Right ventricle myocardium inferior (tissue), 1 donor: ENCODE results near the gene PRSS2. TPM values are rescaled to one million over a fixed set of nuclear protein-coding genes. Genes with fewer than 3 reads are reported as not detected.
"Not testable (repeated sequence)": the region's sequence is repeated elsewhere in the genome, so short reads cannot be mapped to it uniquely, and the experiment has no call there.

Experiments used
- ATAC-seq: fragments of 200-7000 bp; cut with Tn5 transposase; one replicate; pipeline ENCODE4 v1.9.1; 2020; ENCODE audit warnings: mild to moderate bottlenecking, moderate library complexity
- DNase-seq: peaks from one replicate; pipeline ENCODE4 v3.0.0; 2021; ENCODE audit errors: missing footprints
- intact Hi-C: fragments of 100-400 bp; cut with DNase I; formaldehyde crosslinking; loops from one replicate; pipeline ENCODE4 v1.11.0; 2022
- total RNA-seq: library from RNA; stranded (reverse); fragmentation: NEBNext Ultra II Directional; extraction: Animal tissue kit (Norgen Biotek cat#: 25700); gene quantifications from one replicate; pipeline ENCODE4 v1.2.1, GENCODE V29; 2021
- donor health status: DM: no; HTN: yes; CAD: no; lungs with severe emphysema.

The PRSS2 gene
- total RNA-seq, 1 donor from 2014 or later: not detected

DNA sequence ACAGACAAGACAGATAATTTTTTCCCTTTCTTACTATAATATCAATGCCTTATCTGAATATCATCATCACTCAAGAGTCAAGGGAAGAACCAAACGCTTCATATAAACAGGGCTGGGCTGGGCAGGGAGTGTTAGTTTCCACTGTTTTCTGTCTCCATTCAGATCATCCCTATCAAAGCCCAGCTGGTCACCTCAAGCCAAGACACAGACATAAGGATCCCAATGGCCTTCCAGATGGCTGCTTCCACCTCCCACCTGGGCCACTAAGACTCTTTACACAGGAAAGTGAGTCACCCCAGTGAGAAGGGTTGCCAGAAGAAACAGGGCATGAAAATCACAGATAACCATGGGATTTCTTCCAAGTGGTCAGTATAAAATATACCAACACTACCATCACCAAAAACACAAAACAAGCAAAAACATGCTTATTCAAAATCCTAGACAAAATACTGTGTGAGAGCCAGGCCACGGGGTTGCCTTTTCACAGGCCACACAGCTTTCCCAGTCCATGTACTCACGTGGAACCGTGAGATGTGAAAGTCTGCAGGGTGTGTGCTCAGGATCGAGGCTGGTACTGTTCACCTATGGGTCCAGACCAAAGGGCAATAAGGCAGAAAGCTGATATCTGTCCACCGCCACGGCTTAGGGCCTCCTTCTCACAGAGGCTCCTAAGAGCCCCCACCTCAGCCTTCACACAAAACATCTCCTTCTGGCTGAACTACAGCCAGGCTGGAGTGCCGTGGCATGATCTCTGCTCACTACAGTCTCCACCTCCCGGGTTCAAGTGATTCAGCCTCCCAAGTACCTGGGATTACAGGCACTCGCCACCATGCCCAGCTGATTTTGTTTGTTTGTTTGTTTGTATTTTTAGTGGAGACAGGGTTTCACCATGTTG lies 15.8 kb upstream of the PRSS2 start:
- ATAC-seq: no peak
- DNase-seq: no peak
- intact Hi-C loops: no loop called here

DNA sequence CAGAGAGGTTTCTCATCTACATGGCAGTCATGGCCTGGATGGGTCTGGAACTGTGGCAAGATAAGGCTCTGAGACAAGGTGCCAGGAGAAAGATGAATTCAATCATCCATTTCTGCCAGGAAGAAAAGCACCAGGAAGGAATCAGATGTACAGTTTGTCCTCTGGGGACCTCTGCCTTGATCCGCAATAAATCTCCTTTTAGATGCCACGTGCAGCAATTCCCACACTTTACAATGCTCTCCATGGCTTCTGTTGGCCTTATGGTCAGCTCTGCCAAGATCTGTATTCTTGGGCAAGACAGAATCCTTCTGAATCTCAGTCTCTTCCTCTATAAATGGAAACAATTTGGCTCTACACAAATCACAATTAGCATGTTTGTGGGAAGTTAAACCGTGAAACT lies 12.5 kb upstream of the PRSS2 start:
- intact Hi-C loops, ATAC-seq, DNase-seq: not testable (repeated sequence)

DNA sequence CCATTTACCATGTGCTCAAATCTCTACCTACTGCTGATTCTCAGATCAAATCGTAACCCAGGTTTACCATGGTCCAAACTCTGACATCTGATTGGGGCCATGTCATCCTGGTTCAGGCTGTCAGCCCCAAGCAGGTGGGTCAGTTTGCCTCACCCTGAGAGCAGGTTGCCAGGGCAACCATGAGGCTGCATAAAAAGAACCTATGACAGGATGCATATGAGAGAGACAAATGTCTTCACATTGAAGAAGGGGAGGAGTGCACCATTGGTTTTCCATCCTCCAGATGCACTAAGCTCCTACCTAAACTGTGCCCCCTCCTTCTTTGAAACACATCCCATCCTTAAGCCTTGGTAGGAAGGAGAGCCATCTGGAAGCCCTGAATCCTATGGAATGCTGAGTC lies 11.3 kb upstream of the PRSS2 start:
- intact Hi-C loops: no loop called here
- ATAC-seq (no peak), DNase-seq (no peak)

DNA sequence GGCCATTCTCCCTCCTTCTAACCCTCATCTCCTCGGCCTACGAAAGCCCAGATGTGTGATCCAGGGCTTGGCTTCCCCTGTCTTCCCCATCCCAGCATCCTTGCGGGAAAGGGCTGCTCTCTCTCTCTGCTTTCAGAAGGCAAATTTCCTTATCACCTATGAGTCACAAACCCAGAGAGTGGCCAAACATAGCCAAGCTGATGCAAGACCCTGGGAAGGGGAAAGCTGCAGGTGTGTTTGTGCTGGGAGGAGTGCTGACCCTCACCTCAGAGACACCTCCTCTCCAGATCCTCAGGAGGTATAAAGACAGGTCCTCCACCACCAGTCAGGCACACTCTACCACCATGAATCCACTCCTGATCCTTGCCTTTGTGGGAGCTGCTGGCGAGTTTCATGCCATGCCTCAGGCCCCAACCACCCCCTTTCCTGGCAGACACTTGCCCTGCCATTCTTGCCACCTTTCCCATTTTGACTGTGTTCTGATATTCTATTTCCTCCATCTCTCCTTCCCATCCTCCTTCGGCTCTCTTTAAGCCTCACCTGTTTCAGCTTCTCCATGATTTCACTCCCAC lies 10.6 kb upstream of the PRSS2 start:
- DNase-seq: no peak
- no peak for ATAC-seq
- intact Hi-C loops: no loop called here

DNA sequence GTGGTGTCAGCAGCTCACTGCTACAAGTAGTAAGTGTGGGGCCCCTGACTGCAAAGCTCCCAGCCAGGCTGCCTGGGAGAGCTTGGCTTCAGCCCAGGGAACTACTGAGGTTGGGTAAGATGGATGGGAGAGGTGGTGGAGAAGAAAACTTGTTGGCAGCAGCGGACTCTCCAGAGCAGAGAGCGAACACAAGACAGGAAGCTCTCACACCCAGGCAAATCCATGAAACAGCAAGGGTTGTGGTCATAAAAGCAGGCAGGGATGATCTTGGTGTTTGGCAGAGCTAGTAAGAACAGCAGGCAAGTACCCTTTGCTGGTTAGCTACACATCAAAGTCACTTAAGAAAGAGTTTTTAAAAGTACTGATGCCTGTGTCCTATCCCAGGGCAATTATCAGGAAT lies 9.2 kb upstream of the PRSS2 start:
- intact Hi-C loops, DNase-seq, ATAC-seq: not testable (repeated sequence)

DNA sequence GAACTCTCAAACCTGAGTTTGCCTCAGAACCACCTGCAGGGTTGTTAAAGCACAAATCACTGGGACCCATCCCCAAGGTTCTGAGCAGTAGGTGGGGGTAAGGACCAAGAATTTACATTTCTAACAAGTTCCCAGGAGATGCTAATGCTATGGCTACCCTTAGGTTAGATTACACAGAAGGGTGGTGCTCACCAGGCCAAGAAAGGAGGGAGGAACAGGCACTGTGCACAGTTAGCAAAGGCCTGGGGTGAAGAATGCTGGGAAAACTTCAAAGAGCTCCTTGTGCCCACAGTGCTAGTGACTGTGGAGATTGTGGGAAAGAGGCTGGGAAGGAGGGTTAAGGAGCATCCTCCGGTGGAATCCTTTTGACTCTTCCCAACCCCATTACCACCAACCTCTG lies 8.7 kb upstream of the PRSS2 start:
- intact Hi-C loops: no loop called here
- DNase-seq (no peak), ATAC-seq (no peak)

DNA sequence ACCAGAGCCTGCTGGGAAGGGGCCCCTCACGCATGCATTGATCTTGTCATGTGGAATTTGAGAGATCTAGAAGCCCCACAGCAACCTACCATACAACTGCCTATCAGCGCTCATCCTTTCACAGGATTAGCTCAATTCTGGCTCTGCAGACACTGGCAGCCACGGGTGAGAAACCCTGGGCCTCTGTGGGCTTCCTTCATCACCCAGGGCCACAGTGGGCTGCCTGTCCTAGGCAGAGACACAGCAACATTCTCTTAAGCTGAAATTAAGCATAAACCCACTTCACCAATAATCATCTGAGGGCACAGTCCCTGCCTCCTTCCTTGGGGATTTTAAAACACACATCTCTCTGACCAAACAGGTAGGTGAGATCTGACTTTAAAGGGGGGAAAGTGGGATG lies 3.3 kb upstream of the PRSS2 start:
- intact Hi-C loops: no loop called here
- ATAC-seq (no peak), DNase-seq (no peak)

DNA sequence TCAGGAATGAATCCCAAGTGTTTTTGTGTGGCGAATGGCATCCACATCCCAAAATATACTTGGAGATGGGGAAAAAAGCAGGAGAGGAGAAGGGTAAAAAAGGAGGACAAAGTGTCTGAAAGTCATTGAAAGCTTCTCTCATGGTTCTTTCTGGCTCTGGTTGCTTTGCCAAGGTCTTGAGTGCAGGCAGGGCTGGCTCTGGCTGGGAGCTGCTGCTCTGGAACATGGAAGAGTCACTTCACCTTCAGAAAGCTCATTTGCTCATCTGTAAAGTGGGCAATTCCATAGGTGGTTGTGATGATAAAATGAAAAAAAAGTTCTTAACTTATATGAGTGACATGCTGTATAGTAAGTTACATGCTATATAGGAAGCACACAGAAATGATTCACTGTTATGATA lies 2.9 kb upstream of the PRSS2 start:
- intact Hi-C loops: no loop called here
- no peak for ATAC-seq
- DNase-seq: no peak

DNA sequence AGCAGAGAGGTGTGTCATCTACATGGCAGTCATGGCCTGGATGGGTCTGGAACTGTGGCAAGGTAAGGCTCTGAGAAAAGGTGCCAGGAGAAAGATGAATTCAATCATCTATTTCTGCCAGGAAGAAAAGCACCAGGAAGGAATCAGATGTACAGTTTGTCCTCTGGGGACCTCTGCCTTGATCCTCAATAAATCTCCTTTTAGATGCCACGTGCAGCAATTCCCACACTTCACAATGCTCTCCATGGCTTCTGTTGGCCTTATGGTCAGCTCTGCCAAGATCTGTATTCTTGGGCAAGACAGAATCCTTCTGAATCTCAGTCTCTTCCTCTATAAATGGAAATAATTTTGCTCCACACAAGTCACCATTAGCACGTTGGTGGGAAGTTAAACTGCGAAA lies 1.9 kb upstream of the PRSS2 start:
- intact Hi-C loops, ATAC-seq, DNase-seq: not testable (repeated sequence)

DNA sequence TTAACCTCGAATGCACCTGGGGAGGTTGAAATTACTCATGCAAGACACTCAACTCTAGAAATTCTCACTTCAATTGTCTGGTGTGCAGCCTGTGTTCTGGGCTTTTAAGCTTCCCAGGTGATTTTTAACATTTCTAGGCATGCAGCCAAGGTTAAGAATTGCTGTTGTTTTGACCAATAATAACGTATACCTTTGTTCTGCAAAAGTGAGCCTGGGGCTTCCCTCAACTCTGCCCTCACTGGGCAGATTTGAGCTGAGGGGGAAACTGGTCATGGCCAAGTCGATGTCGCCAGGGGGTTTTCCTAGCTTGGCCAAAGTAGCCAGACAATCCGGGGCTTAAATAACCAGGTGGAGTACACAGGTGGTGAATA lies 568 bp downstream of the PRSS2 start:
- DNase-seq: no peak
- no peak for ATAC-seq
- intact Hi-C loops: no loop called here

DNA sequence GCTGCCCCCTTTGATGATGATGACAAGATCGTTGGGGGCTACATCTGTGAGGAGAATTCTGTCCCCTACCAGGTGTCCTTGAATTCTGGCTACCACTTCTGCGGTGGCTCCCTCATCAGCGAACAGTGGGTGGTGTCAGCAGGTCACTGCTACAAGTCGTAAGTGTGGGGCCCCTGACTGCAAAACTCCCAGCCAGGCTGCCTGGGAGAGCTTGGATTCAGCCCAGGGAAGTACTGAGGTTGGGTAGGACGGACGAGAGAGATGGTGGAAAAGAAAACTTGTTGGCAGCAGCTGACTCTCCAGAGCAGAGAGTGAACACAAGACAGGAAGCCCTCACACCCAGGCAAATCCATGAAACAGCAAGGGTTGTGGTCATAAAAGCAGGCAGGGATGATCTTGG lies 1.3 kb downstream of the PRSS2 start:
- intact Hi-C loops: no loop called here
- no peak for DNase-seq
- ATAC-seq: no peak

DNA sequence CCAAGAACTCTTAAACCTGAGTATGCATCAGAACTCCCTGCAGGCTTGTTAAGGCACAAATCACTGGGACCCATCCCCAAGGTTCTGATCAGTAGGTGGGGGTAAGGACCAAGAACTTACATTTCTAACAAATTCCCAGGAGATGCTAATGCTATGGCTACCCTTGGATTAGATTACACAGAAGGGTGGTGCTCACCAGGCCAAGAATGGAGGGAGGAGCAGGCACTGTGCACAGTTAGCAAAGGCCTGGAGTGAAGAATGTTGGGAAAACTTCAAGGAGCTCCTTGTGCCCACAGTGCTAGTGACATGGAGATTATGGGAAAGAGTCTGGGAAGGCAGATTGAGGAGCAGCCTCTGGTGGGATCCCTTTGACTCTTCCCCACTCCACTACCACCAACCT lies 1.9 kb downstream of the PRSS2 start:
- ATAC-seq (no peak), DNase-seq (no peak)
- intact Hi-C loops: no loop called here

DNA sequence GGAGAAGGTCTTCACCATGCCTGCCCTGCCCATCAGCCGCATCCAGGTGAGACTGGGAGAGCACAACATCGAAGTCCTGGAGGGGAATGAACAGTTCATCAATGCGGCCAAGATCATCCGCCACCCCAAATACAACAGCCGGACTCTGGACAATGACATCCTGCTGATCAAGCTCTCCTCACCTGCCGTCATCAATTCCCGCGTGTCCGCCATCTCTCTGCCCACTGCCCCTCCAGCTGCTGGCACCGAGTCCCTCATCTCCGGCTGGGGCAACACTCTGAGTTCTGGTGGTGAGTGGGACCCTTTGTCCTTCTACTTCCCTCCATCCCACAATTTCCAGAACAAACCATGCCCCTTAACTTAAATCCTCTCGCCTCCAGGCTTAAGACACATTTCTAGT lies 2.5 kb downstream of the PRSS2 start:
- DNase-seq (no peak), ATAC-seq (no peak)
- intact Hi-C loops: no loop called here

DNA sequence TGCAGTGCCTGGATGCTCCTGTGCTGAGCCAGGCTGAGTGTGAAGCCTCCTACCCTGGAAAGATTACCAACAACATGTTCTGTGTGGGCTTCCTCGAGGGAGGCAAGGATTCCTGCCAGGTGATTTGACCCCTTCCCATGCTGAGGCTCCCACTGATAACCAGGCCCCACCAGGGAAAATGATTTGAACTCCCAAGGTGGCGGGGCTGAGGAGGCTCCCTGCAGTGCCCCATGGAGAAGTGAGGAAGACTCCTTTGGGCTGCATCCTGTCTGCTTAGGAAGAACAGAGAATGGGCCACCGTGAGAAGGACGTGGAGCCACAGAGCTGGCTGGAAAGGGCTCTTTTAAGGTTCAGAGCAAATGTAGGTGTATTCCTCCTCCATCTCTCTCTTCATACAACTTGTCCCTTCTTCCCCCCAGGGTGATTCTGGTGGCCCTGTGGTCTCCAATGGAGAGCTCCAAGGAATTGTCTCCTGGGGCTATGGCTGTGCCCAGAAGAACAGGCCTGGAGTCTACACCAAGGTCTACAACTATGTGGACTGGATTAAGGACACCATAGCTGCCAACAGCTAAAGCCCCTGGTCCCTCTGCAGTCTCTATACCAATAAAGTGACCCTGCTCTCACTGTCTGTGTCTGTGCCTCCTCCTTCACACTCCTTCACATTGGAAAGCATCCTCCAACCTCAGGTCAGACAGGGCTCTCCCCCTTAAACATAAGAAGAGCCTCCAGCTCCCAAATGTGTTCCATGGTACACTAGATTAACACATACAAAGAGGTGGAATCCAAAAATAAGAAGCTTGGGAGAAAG lies 3.4 kb downstream of the PRSS2 start:
- intact Hi-C loops: no loop called here
- DNase-seq: no peak
- ATAC-seq: no peak

DNA sequence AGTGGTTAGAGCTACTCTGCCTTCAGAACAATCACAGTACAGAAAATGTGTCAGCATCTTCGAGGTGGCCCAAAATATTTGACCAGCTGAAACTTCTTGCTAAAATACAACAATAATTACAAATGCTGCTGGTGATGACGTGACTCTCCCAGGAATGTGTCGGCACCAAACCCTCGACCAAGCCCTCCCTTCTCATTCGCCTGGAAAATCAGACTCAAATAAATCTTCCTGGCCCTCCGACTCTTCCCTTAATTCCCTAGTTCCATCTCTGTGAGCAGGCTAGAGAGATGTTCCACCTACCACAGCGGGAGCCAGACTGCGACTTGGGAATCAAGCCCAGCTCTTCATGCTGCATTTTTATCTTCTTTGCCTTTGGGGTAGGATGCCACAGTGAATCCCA lies 4.1 kb downstream of the PRSS2 start:
- DNase-seq (no peak), ATAC-seq (no peak)
- intact Hi-C loops: no loop called here

DNA sequence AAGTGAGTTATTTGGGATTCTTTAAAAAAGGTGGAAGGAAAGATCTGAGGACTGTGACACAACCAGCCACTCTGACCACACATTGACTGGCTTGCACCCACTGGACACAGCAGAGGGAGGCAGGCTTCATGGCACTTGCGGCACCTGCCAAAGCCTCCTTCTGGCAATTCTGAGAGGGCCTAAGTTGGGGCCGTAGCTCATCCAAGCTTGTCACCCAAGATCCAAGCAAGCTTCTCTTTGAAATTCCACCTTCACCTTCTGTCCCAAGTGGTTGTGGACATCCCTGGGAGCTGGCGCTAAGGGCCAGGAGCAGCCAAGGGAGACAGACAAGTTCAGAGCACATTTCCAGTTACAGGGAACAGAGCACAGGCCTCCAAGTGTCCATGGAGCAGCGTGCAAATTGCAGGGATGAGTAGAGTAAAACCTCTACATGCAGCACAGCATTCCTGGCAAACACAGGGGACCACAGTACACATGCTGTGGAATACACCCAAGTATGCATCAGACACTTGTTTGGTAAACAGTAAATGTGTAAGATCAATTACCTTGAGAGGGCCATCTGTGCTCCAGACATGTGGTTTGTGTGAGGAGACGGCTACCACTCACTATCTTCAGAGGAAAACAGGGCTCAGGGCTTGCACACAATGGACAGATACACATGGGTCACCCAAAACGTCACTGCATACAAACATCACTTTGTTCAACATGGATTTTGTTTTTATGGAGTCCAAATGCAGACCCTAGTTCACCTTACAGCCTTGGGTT lies 4.8 kb downstream of the PRSS2 start:
- DNase-seq, ATAC-seq, intact Hi-C loops: not testable (repeated sequence)

DNA sequence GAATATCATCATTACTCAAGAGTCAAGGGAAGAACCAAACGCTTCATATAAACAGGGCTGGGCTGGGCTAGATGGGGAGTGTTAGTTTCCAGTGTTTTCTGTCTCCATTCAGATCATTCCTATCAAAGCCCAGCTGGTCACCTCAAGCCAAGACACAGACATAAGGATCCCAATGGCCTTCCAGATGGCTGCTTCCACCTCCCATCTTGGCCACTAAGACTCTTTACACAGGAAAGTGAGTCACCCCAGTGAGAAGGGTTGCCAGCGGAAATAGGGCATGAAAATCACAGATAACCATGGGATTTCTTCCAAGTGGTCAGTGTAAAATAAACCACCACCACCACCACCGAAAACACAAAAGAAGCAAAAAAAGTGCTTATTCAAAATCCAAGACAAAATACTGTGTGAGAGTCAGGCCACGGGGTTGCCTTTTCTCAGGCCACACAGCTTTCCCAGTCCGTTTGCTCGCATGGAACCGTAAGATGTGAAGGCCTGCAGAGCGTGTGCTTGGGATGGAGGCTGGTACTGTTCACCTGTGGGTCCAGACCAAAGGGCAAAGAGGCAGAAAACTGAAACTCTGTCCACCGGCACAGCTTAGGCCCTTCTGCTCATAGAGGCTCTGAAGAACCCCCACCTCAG lies 5.6 kb downstream of the PRSS2 start:
- DNase-seq: no peak
- no peak for ATAC-seq
- intact Hi-C loops: no loop called here

DNA sequence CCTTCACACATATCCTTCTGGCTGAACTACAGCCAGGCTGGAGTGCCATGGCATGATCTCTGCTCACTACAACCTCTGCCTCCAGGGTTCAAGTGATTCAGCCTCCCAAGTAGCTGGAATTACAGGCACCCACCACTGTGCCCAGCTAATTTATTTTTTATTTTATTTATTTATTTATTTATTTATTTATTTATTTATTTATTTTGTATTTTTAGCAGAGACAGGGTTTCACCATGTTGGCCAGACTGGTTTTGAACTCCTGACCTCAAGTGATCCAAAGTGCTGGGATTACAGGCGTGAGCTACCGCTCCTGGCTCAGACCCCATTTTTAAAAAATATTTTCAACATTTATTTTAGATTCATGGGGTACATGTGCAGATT lies 6.1 kb downstream of the PRSS2 start:
- DNase-seq, intact Hi-C loops, ATAC-seq: not testable (repeated sequence)

DNA sequence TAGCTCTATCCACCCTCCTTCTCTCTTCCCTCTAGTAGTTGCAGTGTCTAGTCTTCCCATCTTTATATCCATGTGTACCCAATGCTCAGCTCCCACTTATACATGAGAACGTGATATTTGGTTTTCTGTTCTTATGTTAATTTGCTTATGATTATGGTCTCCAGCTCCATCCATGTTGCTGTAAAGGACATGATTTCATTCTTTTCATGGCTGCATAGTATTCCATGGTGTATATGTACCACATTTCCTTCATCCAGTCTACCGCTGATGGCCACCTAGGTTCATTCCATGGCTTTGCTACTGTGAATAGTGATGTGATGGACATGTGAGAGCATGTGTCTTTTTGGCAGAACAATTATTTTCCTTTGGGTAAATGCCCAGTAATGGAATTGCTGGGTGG lies 6.5 kb downstream of the PRSS2 start:
- intact Hi-C loops: no loop called here
- no peak for DNase-seq
- no peak for ATAC-seq
